Fibroblast of lung (primary cell): ENCODE data around the gene GAREM2. TPM values are rescaled to one million over a fixed set of nuclear protein-coding genes. Genes with fewer than 3 reads are reported as not detected.
A peak's percentile ranks its signal among the peaks of the same experiment; 100 is the strongest.

Experiments used
- DNase-seq, 2 donors: peaks; one replicate each; pipeline versions ENCODE4 v3.0.0 to v3.0.0-alpha.2; 2010; ENCODE audit warnings: low read depth in 2 of 2
- H2AFZ ChIP-seq: 2 replicates; pipeline ENCODE4 v1.5.1; 2012; ENCODE audit warnings: low read length, control low read depth, inconsistent platforms
- H3K27ac ChIP-seq: 2 replicates; pipeline ENCODE4 v1.5.1; 2011; ENCODE audit warnings: low read length, control low read depth; ENCODE audit not compliant: insufficient read depth
- H3K27me3 ChIP-seq: 2 replicates; pipeline ENCODE4 v1.5.1; 2011; ENCODE audit warnings: mild to moderate bottlenecking, low read length; ENCODE audit not compliant: control insufficient read depth, insufficient read depth
- H3K36me3 ChIP-seq: 2 replicates; pipeline ENCODE4 v1.5.1; 2011; ENCODE audit warnings: low read length; ENCODE audit not compliant: control insufficient read depth, insufficient read depth
- H3K4me1 ChIP-seq: 2 replicates; pipeline ENCODE4 v1.5.1; 2011; ENCODE audit warnings: low read length; ENCODE audit not compliant: control insufficient read depth, insufficient read depth; ENCODE audit errors: extremely low read depth
- H3K4me2 ChIP-seq: 2 replicates; pipeline ENCODE4 v1.5.1; 2011; ENCODE audit warnings: low read length, control low read depth; ENCODE audit not compliant: insufficient read depth; ENCODE audit errors: extremely low read depth
- H3K4me3 ChIP-seq, 4 experiments: fragments of 200-600 bp in 1 of 4; sonication (generic) in 1 of 4; replicated peaks in 1 of 4; 2 replicates each; pipeline ENCODE4 v1.5.1; 2011 to 2016; ENCODE audit warnings: low read length in 4 of 4, low read depth in 3 of 4, mild to moderate bottlenecking in 3 of 4, control low read depth in 2 of 4, inconsistent platforms in 1 of 4, mixed read lengths in 1 of 4; ENCODE audit not compliant: insufficient read depth in 1 of 4; ENCODE audit errors: control extremely low read depth in 1 of 4
- H3K79me2 ChIP-seq: 2 replicates; pipeline ENCODE4 v1.5.1; 2012; ENCODE audit warnings: mild to moderate bottlenecking, low read length, inconsistent platforms; ENCODE audit not compliant: control insufficient read depth, insufficient read depth
- H3K9ac ChIP-seq: 2 replicates; pipeline ENCODE4 v1.5.1; 2011; ENCODE audit warnings: mild to moderate bottlenecking, low read length, control low read depth; ENCODE audit not compliant: insufficient read depth
- H3K9me3 ChIP-seq: 2 replicates; pipeline ENCODE4 v1.5.1; 2012; ENCODE audit warnings: low read depth, low read length; ENCODE audit not compliant: control insufficient read depth, insufficient read depth
- H4K20me1 ChIP-seq: 2 replicates; pipeline ENCODE4 v1.5.1; 2011; ENCODE audit warnings: low read length; ENCODE audit not compliant: control insufficient read depth, insufficient read depth; ENCODE audit errors: extremely low read depth
- CTCF ChIP-seq, 2 donors: IDR thresholded peaks in 1 of 2; conservative IDR thresholded peaks in 1 of 2; 1 replicate in 1 of 2; 2 replicates in 1 of 2; pipeline ENCODE4 v1.5.1; 2011 to 2012; ENCODE audit warnings: low read length in 2 of 2, control low read depth in 1 of 2, inconsistent platforms in 1 of 2, low read depth in 1 of 2, mild to moderate bottlenecking in 1 of 2
- EZH2 ChIP-seq: IDR thresholded peaks from 2 replicates; pipeline ENCODE4 v1.5.1; 2012; ENCODE audit warnings: low read length, control low read depth, mild to moderate bottlenecking; ENCODE audit errors: missing control alignments
- polyA plus RNA-seq, 2 donors: library from polyadenylated mRNA; depleted of rRNA in 1 of 2; stranded (reverse) in 1 of 2; unstranded in 1 of 2; fragments of >200 nt; gene quantifications; 2 replicates each; pipeline ENCODE4 v1.2.1, GENCODE V29; 2011 to 2012; ENCODE audit warnings: missing spikeins in 1 of 2
- total RNA-seq: library from RNA; depleted of rRNA; stranded (reverse); fragments of >200 nt; gene quantifications from 2 replicates; pipeline ENCODE4 v1.2.1, GENCODE V29; 2014

GAREM2 gene
- total and polyA plus RNA-seq, 2 donors (not counting 1 experiment from before 2014, with no cell fraction given), result 0.66 to 1.6 TPM

GRCh38 chr2:26177122-26177521, 4.2 kb downstream of the GAREM2 start:
- H4K20me1 ChIP-seq, result no peaks in the 10 kb centered on the region
- no peak overlapping the region for H2AFZ ChIP-seq
- peaks cover 4% of the 10 kb centered on the region for H3K4me1 ChIP-seq
- H3K79me2 ChIP-seq, result no peaks in the 10 kb centered on the region
- H3K27ac ChIP-seq, result no peak overlapping the region
- no peak overlapping the region for H3K4me2 ChIP-seq
- TF ChIP-seq EZH2, result no peak
- TF ChIP-seq CTCF (conservative IDR thresholded peaks at IDR 0.05 in 1 of 2, IDR thresholded peaks at IDR 0.05 in 1 of 2; ENCODE audit: low read depth in 1 of 2, low read length in 2 of 2), result no peak
- H3K9ac ChIP-seq, result no peak overlapping the region
- no peaks in the 10 kb centered on the region for H3K9me3 ChIP-seq
- DNase-seq, result no peak
- H3K27me3 ChIP-seq, result peaks cover 17% of the 10 kb centered on the region
- H3K36me3 ChIP-seq, result no peaks in the 10 kb centered on the region
- no peak overlapping the region for H3K4me3 ChIP-seq

- Histone ChIP-seq H2AFZ (no peak overlapping the region), H3K36me3 (no peaks in the 10 kb centered on the region), H3K27me3 (peaks cover 13% of the 10 kb centered on the region), H4K20me1 (no peaks in the 10 kb centered on the region), H3K4me1 (peaks cover 4% of the 10 kb centered on the region), H3K9me3 (no peaks in the 10 kb centered on the region), H3K4me2 (no peak overlapping the region), H3K79me2 (no peaks in the 10 kb centered on the region), H3K4me3 (peak overlapping the region in 1 of 4 experiments; percentile 59), H3K27ac (no peak overlapping the region), H3K9ac (no peak overlapping the region)
- no peak for DNase-seq
- TF ChIP-seq CTCF (conservative IDR thresholded peaks at IDR 0.05 in 1 of 2, IDR thresholded peaks at IDR 0.05 in 1 of 2; ENCODE audit: low read depth in 1 of 2, low read length in 2 of 2), result no peak
- TF ChIP-seq EZH2, result no peak
Measured at GRCh38 chr2:26178246-26178645, 5.4 kb downstream of the GAREM2 start.

GRCh38 chr2:26178746-26179436, 6.0 kb downstream of the GAREM2 start:
- no peak overlapping the region for H3K9ac ChIP-seq
- H3K27me3 ChIP-seq, result peaks cover 13% of the 10 kb centered on the region
- H3K79me2 ChIP-seq, result no peaks in the 10 kb centered on the region
- no peak for DNase-seq
- H3K4me2 ChIP-seq, result peak overlapping the region; percentile 62
- H4K20me1 ChIP-seq, result no peaks in the 10 kb centered on the region
- H3K36me3 ChIP-seq, result no peaks in the 10 kb centered on the region
- H2AFZ ChIP-seq, result peak overlapping the region; percentile 61
- peaks cover 4% of the 10 kb centered on the region for H3K4me1 ChIP-seq
- TF ChIP-seq CTCF (conservative IDR thresholded peaks at IDR 0.05 in 1 of 2, IDR thresholded peaks at IDR 0.05 in 1 of 2; ENCODE audit: low read depth in 1 of 2, low read length in 2 of 2) (no peak), EZH2 (no peak)
- no peaks in the 10 kb centered on the region for H3K9me3 ChIP-seq
- H3K27ac ChIP-seq, result no peak overlapping the region
- H3K4me3 ChIP-seq, result peak overlapping the region in 3 of 4 experiments; percentile 23 to 59 (median 43)
